ENCODE measurements around the gene PIP4K2C.
"Not testable (repeated sequence)": the region's sequence is repeated elsewhere in the genome, so short reads cannot be mapped to it uniquely, and the experiment has no call there.

GRCh38 chr12:57588951-57589610, 1.9 kb upstream of the PIP4K2C start:
- TF ChIP-seq CTCF (conservative IDR thresholded peaks at IDR 0.05 in 1 of 2, IDR thresholded peaks at IDR 0.05 in 1 of 2; ENCODE audit: extremely low read depth in 1 of 2, insufficient read depth in 1 of 2, low read depth in 1 of 2, low read length in 2 of 2); EZH2 (IDR thresholded peaks at IDR 0.05; ENCODE audit: borderline replicate concordance, low read length): not testable (repeated sequence)
